OCI-LY7 (cell line): Measurements from ENCODE around the gene MTCH2. TPM values are rescaled to one million over a fixed set of nuclear protein-coding genes. Genes with fewer than 3 reads are reported as not detected.

ENCODE experiments used
- BruUV-seq: library from RNA; stranded (reverse); fragments of 400-500 nt; replicated peaks from 2 replicates; lab custom pipeline; 2021; lab: Mats Ljungman, UMichigan
- CTCF ChIA-PET: fragments of 300-600 bp; sonication (Branson Sonifier 250); formaldehyde crosslinking; loops from one replicate; lab custom pipeline; 2022; ENCODE audit warnings: antibody characterized with exemption; ENCODE audit not compliant: unreplicated experiment; lab: Charles Lee
- POLR2A ChIA-PET: fragments of 300-600 bp; sonication (Branson Sonifier 250); formaldehyde crosslinking; loops from one replicate; lab custom pipeline; 2022; ENCODE audit warnings: antibody characterized with exemption; lab: Charles Lee
- DNase-seq: peaks from one replicate; pipeline ENCODE4 v3.0.0-alpha.2; 2015; ENCODE audit warnings: low spot score
- H2AFZ ChIP-seq: fragments of 200-600 bp; sonication (generic), shearing (Covaris generic); 2 replicates; pipeline ENCODE4 v1.6.1; 2014; ENCODE audit warnings: mild to moderate bottlenecking, antibody characterized with exemption, low read length, moderate library complexity
- H3K27ac ChIP-seq: fragments of 200-600 bp; sonication (generic); 2 replicates; pipeline ENCODE4 v1.5.1; 2014; ENCODE audit warnings: mixed run types, low read depth, mild to moderate bottlenecking, moderate library complexity, low read length, inconsistent platforms; ENCODE audit not compliant: poor library complexity, severe bottlenecking
- H3K36me3 ChIP-seq: fragments of 200-600 bp; sonication (generic); 2 replicates; pipeline ENCODE4 v1.6.1; 2014; ENCODE audit warnings: mild to moderate bottlenecking, antibody characterized with exemption, low read length, moderate library complexity, mixed read lengths; ENCODE audit not compliant: insufficient read depth
- H3K4me1 ChIP-seq: fragments of 200-600 bp; sonication (generic); 2 replicates; pipeline ENCODE4 v1.5.1; 2014; ENCODE audit warnings: mild to moderate bottlenecking, low read length; ENCODE audit not compliant: insufficient read depth, poor library complexity, severe bottlenecking
- H3K4me2 ChIP-seq: fragments of 200-600 bp; sonication (generic); 2 replicates; pipeline ENCODE4 v1.6.1; 2014; ENCODE audit warnings: mild to moderate bottlenecking, low read length
- H3K4me3 ChIP-seq: fragments of 200-600 bp; sonication (generic); 2 replicates; pipeline ENCODE4 v1.5.1; 2014; ENCODE audit warnings: mild to moderate bottlenecking, low read depth, low read length; ENCODE audit not compliant: poor library complexity, severe bottlenecking
- H3K79me2 ChIP-seq: fragments of 200-600 bp; sonication (generic); 2 replicates; pipeline ENCODE4 v1.6.1; 2016; ENCODE audit warnings: low read depth, mild to moderate bottlenecking, low read length, moderate library complexity, mixed read lengths; ENCODE audit not compliant: insufficient read depth
- H3K9me2 ChIP-seq: fragments of 200-600 bp; sonication (generic); 2 replicates; pipeline ENCODE4 v1.6.1; 2016; ENCODE audit warnings: mild to moderate bottlenecking, low read length, mixed read lengths; ENCODE audit not compliant: insufficient read depth
- H3K9me3 ChIP-seq: fragments of 200-600 bp; sonication (generic); 2 replicates; pipeline ENCODE4 v1.6.1; 2014; ENCODE audit warnings: mild to moderate bottlenecking, mixed run types, low read length, mixed read lengths
- H4K20me1 ChIP-seq: fragments of 200-600 bp; sonication (generic); 2 replicates; pipeline ENCODE4 v1.6.1; 2014; ENCODE audit warnings: mild to moderate bottlenecking, antibody characterized with exemption, low read length, moderate library complexity, mixed read lengths; ENCODE audit not compliant: insufficient read depth
- CTCF ChIP-seq: fragments of 200-600 bp; sonication (generic); conservative IDR thresholded peaks from 2 replicates; pipeline ENCODE4 v1.5.1; 2014; ENCODE audit warnings: mild to moderate bottlenecking, antibody characterized with exemption, low read length, moderate library complexity, mixed read lengths
- EZH2phosphoT487 ChIP-seq: fragments of 200-600 bp; sonication (generic); IDR thresholded peaks from 2 replicates; pipeline ENCODE4 v1.6.1; 2018; ENCODE audit warnings: low read depth, borderline replicate concordance, mild to moderate bottlenecking, mixed run types, antibody characterized with exemption, low read length, moderate library complexity, mixed read lengths
- intact Hi-C: fragments of 100-400 bp; cut with micrococcal nuclease; formaldehyde crosslinking; loops from one replicate; pipeline ENCODE4 v1.10.0; 2022; ENCODE audit not compliant: unreplicated experiment
- total RNA-seq, 2 experiments: library from RNA; depleted of rRNA in 1 of 2; stranded (reverse); fragments of >200 nt in 1 of 2; shearing (Covaris generic) in 1 of 2; gene quantifications; 2 replicates each; pipeline ENCODE4 v1.2.3, GENCODE V29; 2014 to 2022

Gene MTCH2
- total RNA-seq, 2 experiments from 2014 or later, result 64.8 to 119 TPM

DNA sequence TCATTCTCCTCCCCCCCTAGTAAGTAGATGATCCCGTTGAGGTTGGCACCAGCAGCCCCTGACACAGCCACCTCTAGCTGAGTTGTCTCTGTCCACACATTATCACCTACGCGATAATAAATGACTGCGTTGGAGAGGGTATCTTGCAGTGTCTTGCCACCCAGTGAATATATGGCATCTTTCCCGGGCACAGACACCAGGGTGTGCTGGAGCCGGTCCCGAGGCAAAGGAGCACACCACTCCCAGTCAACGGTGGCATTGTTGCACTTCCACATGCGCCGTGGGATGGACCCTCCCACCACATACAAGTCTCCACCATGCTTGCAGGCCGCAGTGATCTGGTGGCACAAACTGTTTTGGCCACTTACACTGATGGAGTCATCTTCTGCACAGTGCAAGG is 69.0 kb downstream of the MTCH2 start:
- Histone ChIP-seq H2AFZ (no peak overlapping the region), H3K79me2 (peaks cover 16% of the 10 kb centered on the region), H3K36me3 (peaks cover 86% of the 10 kb centered on the region), H3K4me3 (no peak overlapping the region), H3K4me1 (peaks cover 12% of the 10 kb centered on the region), H3K27ac (no peak overlapping the region), H3K9me2 (no peaks in the 10 kb centered on the region), H4K20me1 (no peaks in the 10 kb centered on the region), H3K4me2 (no peak overlapping the region), H3K9me3 (no peaks in the 10 kb centered on the region)
- no TSS peak for BruUV-seq
- DNase-seq, result no peak
- TF ChIP-seq EZH2phosphoT487 (no peak), CTCF (no peak)
- intact Hi-C loops, result loop anchor here (10.0 kb wide), 1 partner anchor 141 kb away; the partner anchor contains the start of gene AGBL2
- ChIA-PET POLR2A (interaction anchor here (0.6 to 1.1 kb wide), 4 partner anchors 55 to 226 kb away, joined by 3 to 4 read pairs (median 3); partner anchors contain the start of gene AGBL2), CTCF (no interaction called here)

DNA sequence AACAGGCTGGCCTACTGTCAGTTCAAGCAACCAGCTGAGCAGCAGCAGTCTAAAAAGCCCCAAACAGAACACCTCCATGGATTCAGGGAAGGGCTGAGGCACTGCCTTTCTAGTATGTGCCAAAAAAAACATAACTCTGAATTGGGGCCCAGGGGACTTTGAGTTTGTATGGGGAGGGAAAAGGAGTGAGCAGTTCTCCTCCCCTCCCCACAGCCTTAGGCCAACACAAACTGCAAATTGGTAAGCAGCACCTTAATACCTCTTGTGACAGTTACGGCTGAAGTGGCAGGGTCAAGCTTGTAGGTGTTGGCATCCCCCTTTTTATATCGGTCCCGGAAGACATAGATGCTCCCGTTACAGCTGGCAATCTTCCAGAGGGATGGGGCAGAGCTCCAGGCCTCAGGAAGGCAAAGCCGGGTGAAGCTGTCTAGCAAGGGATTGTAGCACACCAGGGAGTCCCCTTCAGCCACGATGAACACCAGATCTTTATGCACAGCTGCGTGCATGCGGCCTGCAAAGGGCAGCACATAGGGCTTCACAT is 69.6 kb downstream of the MTCH2 start:
- Histone ChIP-seq H3K4me1 (peaks cover 8% of the 10 kb centered on the region), H4K20me1 (no peaks in the 10 kb centered on the region), H3K79me2 (peaks cover 10% of the 10 kb centered on the region), H3K4me2 (no peak overlapping the region), H3K27ac (no peak overlapping the region), H3K4me3 (no peak overlapping the region), H3K9me3 (no peaks in the 10 kb centered on the region), H2AFZ (no peak overlapping the region), H3K9me2 (no peaks in the 10 kb centered on the region), H3K36me3 (peaks cover 86% of the 10 kb centered on the region)
- no peak for TF ChIP-seq CTCF
- TF ChIP-seq EZH2phosphoT487, result no peak
- CTCF ChIA-PET, result no interaction called here
- POLR2A ChIA-PET, result interaction anchor here (0.6 kb wide), 1 partner anchor 226 kb away, joined by 4 read pairs; no protein-coding TSS in a partner anchor
- BruUV-seq, result no TSS peak
- intact Hi-C loops, result loop anchor here (10.0 kb wide), 1 partner anchor 142 kb away; the partner anchor contains the start of gene AGBL2
- no peak for DNase-seq

DNA sequence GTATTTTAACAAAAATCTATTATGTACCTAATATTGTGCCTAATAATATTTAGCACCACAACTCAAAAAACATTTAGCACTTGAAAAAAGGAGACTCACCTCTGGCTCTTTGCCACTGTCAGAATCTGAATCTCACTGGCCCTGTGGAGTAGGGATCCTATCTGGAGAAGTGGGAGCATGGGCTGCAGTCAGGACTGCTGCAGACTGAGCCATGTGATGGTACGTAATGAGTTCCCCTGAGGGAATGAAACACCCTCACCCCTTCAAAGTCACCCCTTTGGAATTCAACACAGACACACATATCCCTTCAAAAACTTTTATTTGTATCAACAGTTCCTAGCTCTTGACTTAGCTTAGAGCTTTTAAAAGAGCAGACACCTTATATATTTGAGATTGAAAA is 70.5 kb downstream of the MTCH2 start:
- Histone ChIP-seq H3K79me2 (peaks cover 2% of the 10 kb centered on the region; the same call in 1 of the 2 replicates), H4K20me1 (no peaks in the 10 kb centered on the region), H3K36me3 (peaks cover 77% of the 10 kb centered on the region), H3K4me1 (no peaks in the 10 kb centered on the region), H3K9me2 (no peaks in the 10 kb centered on the region), H3K4me3 (no peak overlapping the region), H3K4me2 (no peak overlapping the region), H3K27ac (no peak overlapping the region), H3K9me3 (no peaks in the 10 kb centered on the region), H2AFZ (no peak overlapping the region)
- CTCF ChIA-PET, result no interaction called here
- POLR2A ChIA-PET, result interaction anchor here (0.9 kb wide), 1 partner anchor 10 kb away, joined by 3 read pairs; no protein-coding TSS in a partner anchor
- DNase-seq, result no peak
- intact Hi-C loops, result loop anchor here (10.0 kb wide), 1 partner anchor 143 kb away; the partner anchor contains the start of gene AGBL2
- no TSS peak for BruUV-seq
- TF ChIP-seq EZH2phosphoT487, result no peak
- TF ChIP-seq CTCF, result no peak
